ENCODE measurements around the gene ADAP1. TPM values are rescaled to one million over a fixed set of nuclear protein-coding genes. Genes with fewer than 3 reads are reported as not detected.

Gene ADAP1
- polyA plus RNA-seq, 1 experiment = 0.87 TPM

GRCh38 chr7:915291-916218 is 38.9 kb downstream of the ADAP1 start:
- ChIA-PET CTCF (no interaction called here), POLR2A (no interaction called here)
- Histone ChIP-seq H3K9me3 (ENCODE audit: control insufficient read depth, insufficient read depth, low read length) (peaks cover 4% of the 10 kb centered on the region; the same call in 1 of the 2 replicates), H3K27ac (ENCODE audit: low read depth, low read length) (no peak overlapping the region), H3K4me3 (ENCODE audit: low read depth, low read length) (no peak overlapping the region), H3K27me3 (ENCODE audit: control insufficient read depth, insufficient read depth, low read length) (no peaks in the 10 kb centered on the region)
- no peak for DNase-seq (ENCODE audit: low read depth, low spot score)
- no peak for TF ChIP-seq CTCF (IDR thresholded peaks at IDR 0.05; ENCODE audit: low read depth, low read length)

GRCh38 chr7:914521-915194 is 39.8 kb downstream of the ADAP1 start:
- POLR2A ChIA-PET = no interaction called here

GRCh38 chr7:913736-914520 is 40.6 kb downstream of the ADAP1 start:
- POLR2A ChIA-PET = no interaction called here
- TF ChIP-seq CTCF (IDR thresholded peaks at IDR 0.05; ENCODE audit: low read depth, low read length) = no peak
- no peak overlapping the region for H3K27ac ChIP-seq (ENCODE audit: low read depth, low read length)
- H3K27me3 ChIP-seq (ENCODE audit: control insufficient read depth, insufficient read depth, low read length) = no peaks in the 10 kb centered on the region
- no peak overlapping the region for H3K4me3 ChIP-seq (ENCODE audit: low read depth, low read length)
- CTCF ChIA-PET = interaction anchor here (0.7 kb wide), 1 partner anchor 152 kb away, joined by 4 read pairs; no protein-coding TSS in a partner anchor
- H3K9me3 ChIP-seq (ENCODE audit: control insufficient read depth, insufficient read depth, low read length) = peaks cover 4% of the 10 kb centered on the region; the same call in 1 of the 2 replicates
- DNase-seq (ENCODE audit: low read depth, low spot score) = no peak

More at GRCh38 chr7:914521-915194, 39.8 kb downstream of the ADAP1 start:
- no peak overlapping the region for H3K4me3 ChIP-seq (ENCODE audit: low read depth, low read length)
- TF ChIP-seq CTCF (IDR thresholded peaks at IDR 0.05; ENCODE audit: low read depth, low read length) = no peak
- no peaks in the 10 kb centered on the region for H3K27me3 ChIP-seq (ENCODE audit: control insufficient read depth, insufficient read depth, low read length)
- H3K27ac ChIP-seq (ENCODE audit: low read depth, low read length) = no peak overlapping the region
- DNase-seq (ENCODE audit: low read depth, low spot score) = no peak
- H3K9me3 ChIP-seq (ENCODE audit: control insufficient read depth, insufficient read depth, low read length) = peaks cover 4% of the 10 kb centered on the region; the same call in 1 of the 2 replicates
- CTCF ChIA-PET = no interaction called here

GRCh38 chr7:911791-912480 is 42.5 kb downstream of the ADAP1 start:
- TF ChIP-seq CTCF (IDR thresholded peaks at IDR 0.05; ENCODE audit: low read depth, low read length) = no peak
- H3K9me3 ChIP-seq (ENCODE audit: control insufficient read depth, insufficient read depth, low read length) = peaks cover 4% of the 10 kb centered on the region; the same call in 1 of the 2 replicates
- ChIA-PET CTCF (no interaction called here), POLR2A (no interaction called here)
- DNase-seq (ENCODE audit: low read depth, low spot score) = no peak
- no peaks in the 10 kb centered on the region for H3K27me3 ChIP-seq (ENCODE audit: control insufficient read depth, insufficient read depth, low read length)
- H3K27ac ChIP-seq (ENCODE audit: low read depth, low read length) = no peak overlapping the region
- no peak overlapping the region for H3K4me3 ChIP-seq (ENCODE audit: low read depth, low read length)

Data from AG04450 (cell line).